Suprapubic skin (tissue), 4 donors: ENCODE measurements around the gene FNDC5. TPM values are rescaled to one million over a fixed set of nuclear protein-coding genes. Genes with fewer than 3 reads are reported as not detected.

Experiments used
- DNase-seq, 2 donors: peaks; one replicate each; pipeline ENCODE4 v3.0.0-alpha.2; 2019; ENCODE audit warnings: low spot score in 2 of 2
- H3K27ac ChIP-seq: fragments of 200-600 bp; sonication (generic); one replicate; pipeline ENCODE4 v1.5.1; 2019
- H3K27me3 ChIP-seq: fragments of 200-600 bp; sonication (generic); one replicate; pipeline ENCODE4 v1.5.1; 2019
- H3K36me3 ChIP-seq: fragments of 200-600 bp; sonication (generic); one replicate; pipeline ENCODE4 v1.5.1; 2019
- H3K4me1 ChIP-seq: fragments of 200-600 bp; sonication (generic); one replicate; pipeline ENCODE4 v1.5.1; 2019
- H3K4me3 ChIP-seq: fragments of 200-600 bp; sonication (generic); one replicate; pipeline ENCODE4 v1.5.1; 2019; ENCODE audit warnings: mild to moderate bottlenecking
- H3K9me3 ChIP-seq: fragments of 200-600 bp; sonication (generic); one replicate; pipeline ENCODE4 v1.5.1; 2019
- CTCF ChIP-seq, 2 donors: fragments of 200-600 bp in 1 of 2; fragments of 450-650 bp in 1 of 2; sonication (generic) in 1 of 2; IDR thresholded peaks; one replicate each; pipeline ENCODE4 v1.5.1; 2016 to 2019; ENCODE audit warnings: antibody characterized with exemption in 2 of 2, mild to moderate bottlenecking in 1 of 2, moderate library complexity in 1 of 2
- EP300 ChIP-seq: sonication (generic); formaldehyde crosslinking; IDR thresholded peaks from one replicate; pipeline ENCODE4 v1.6.1; 2017; ENCODE audit warnings: antibody characterized with exemption
- POLR2A ChIP-seq, 2 donors: fragments of 450-650 bp; IDR thresholded peaks; one replicate each; pipeline ENCODE4 v1.6.1; 2017; ENCODE audit warnings: antibody characterized with exemption in 2 of 2, mild to moderate bottlenecking in 2 of 2, moderate library complexity in 2 of 2
- POLR2AphosphoS5 ChIP-seq, 3 donors: sonication (generic); formaldehyde crosslinking; IDR thresholded peaks; one replicate each; pipeline ENCODE4 v1.6.1; 2017; ENCODE audit warnings: antibody characterized with exemption in 3 of 3
- WGBS: methylation state at CpG from one replicate; pipeline ENCODE4 v1.1.5; 2018; 5-methylcytosine and 5-hydroxymethylcytosine counted together
- total RNA-seq, 4 donors: library from RNA; depleted of rRNA; stranded (reverse); fragments of >200 nt; gene quantifications; one replicate each; pipeline ENCODE4 v1.1.0, GENCODE V29; 2016

Gene FNDC5
- total RNA-seq, 4 donors from 2014 or later: 0.48 to 3.0 (median 1.6) TPM; not detected in 1

- TF ChIP-seq CTCF (IDR thresholded peaks at IDR 0.05) (no peak), POLR2AphosphoS5 (IDR thresholded peaks at IDR 0.05) (no peak), POLR2A (IDR thresholded peaks at IDR 0.05) (no peak), EP300 (no peak)
- H3K27ac ChIP-seq: no peak overlapping the region
- H3K27me3 ChIP-seq: peaks cover 18% of the 10 kb centered on the region
- WGBS: 65% methylated on average over 13 of the region's 13 CpGs
- peak in 1 of 2 donors; percentile 52 for DNase-seq
- H3K9me3 ChIP-seq: no peaks in the 10 kb centered on the region
- peaks cover 15% of the 10 kb centered on the region for H3K4me1 ChIP-seq
- H3K36me3 ChIP-seq: no peaks in the 10 kb centered on the region
- H3K4me3 ChIP-seq: no peak overlapping the region
Measured at GRCh38 chr1:32877211-32878110, 6.7 kb upstream of the FNDC5 start.

GRCh38 chr1:32876341-32877210 is 5.9 kb upstream of the FNDC5 start:
- Histone ChIP-seq H3K27me3 (peaks cover 27% of the 10 kb centered on the region), H3K4me3 (no peak overlapping the region), H3K27ac (no peak overlapping the region), H3K9me3 (no peaks in the 10 kb centered on the region), H3K36me3 (no peaks in the 10 kb centered on the region), H3K4me1 (peaks cover 24% of the 10 kb centered on the region)
- TF ChIP-seq POLR2A (IDR thresholded peaks at IDR 0.05) (no peak), CTCF (IDR thresholded peaks at IDR 0.05) (peak; percentile 48 to 87)
- WGBS: 40% methylated on average over 15 of the region's 16 CpGs
- no peak for DNase-seq

- H3K36me3 ChIP-seq: no peaks in the 10 kb centered on the region
- TF ChIP-seq EP300 (no peak), POLR2AphosphoS5 (IDR thresholded peaks at IDR 0.05) (no peak), POLR2A (IDR thresholded peaks at IDR 0.05) (no peak)
- 70% methylated on average over 5 of the region's 5 CpGs for WGBS
- H3K4me3 ChIP-seq: no peak overlapping the region
- peaks cover 36% of the 10 kb centered on the region for H3K4me1 ChIP-seq
- H3K9me3 ChIP-seq: no peaks in the 10 kb centered on the region
- DNase-seq: peak in 1 of 2 donors; percentile 35
- no peak overlapping the region for H3K27ac ChIP-seq
- peaks cover 36% of the 10 kb centered on the region for H3K27me3 ChIP-seq
Measured at GRCh38 chr1:32874860-32875752, 4.4 kb upstream of the FNDC5 start.

GRCh38 chr1:32873484-32873883 is 2.8 kb upstream of the FNDC5 start:
- peak in 1 of 2 donors; percentile 48 for DNase-seq
- WGBS: 86% methylated on average over 5 of the region's 5 CpGs
- Histone ChIP-seq H3K9me3 (no peaks in the 10 kb centered on the region), H3K27me3 (peaks cover 41% of the 10 kb centered on the region), H3K4me3 (no peak overlapping the region), H3K4me1 (peaks cover 38% of the 10 kb centered on the region), H3K27ac (no peak overlapping the region), H3K36me3 (no peaks in the 10 kb centered on the region)
- TF ChIP-seq CTCF (IDR thresholded peaks at IDR 0.05) (no peak), POLR2AphosphoS5 (IDR thresholded peaks at IDR 0.05) (no peak), POLR2A (IDR thresholded peaks at IDR 0.05) (no peak), EP300 (no peak)

GRCh38 chr1:32872192-32872460 is 1.4 kb upstream of the FNDC5 start:
- WGBS: 54% methylated on average over 7 of the region's 7 CpGs
- no peak overlapping the region for H3K4me3 ChIP-seq
- H3K9me3 ChIP-seq: no peaks in the 10 kb centered on the region
- TF ChIP-seq POLR2AphosphoS5 (IDR thresholded peaks at IDR 0.05): no peak
- TF ChIP-seq EP300: no peak
- no peak for TF ChIP-seq CTCF (IDR thresholded peaks at IDR 0.05)
- no peak for TF ChIP-seq POLR2A (IDR thresholded peaks at IDR 0.05)
- peak in 1 of 2 donors; percentile 65 for DNase-seq
- H3K4me1 ChIP-seq: peaks cover 32% of the 10 kb centered on the region
- H3K36me3 ChIP-seq: no peaks in the 10 kb centered on the region
- H3K27ac ChIP-seq: no peak overlapping the region
- H3K27me3 ChIP-seq: peaks cover 33% of the 10 kb centered on the region
